Right lobe of liver (tissue), 4 donors: ENCODE results near the gene CLEC16A.

Experiments
- POLR2A ChIP-seq: fragments of 450-650 bp; IDR thresholded peaks from one replicate; pipeline ENCODE4 v1.6.1; 2017; ENCODE audit warnings: antibody characterized with exemption, mild to moderate bottlenecking
- TF ChIP-seq, protein P1 (sequence below), 4 donors: fragments of 200-600 bp in 3 of 4; fragments of 450-650 bp in 1 of 4; IDR thresholded peaks; one replicate each; pipeline versions ENCODE4 v1.5.1 to v1.8.0; 2016 to 2022; ENCODE audit warnings: antibody characterized with exemption in 4 of 4, mild to moderate bottlenecking in 2 of 4
- donor health status: DM: no; HTN: no; CAD: no.
- donor health status: DM: no; HTN: no; CAD: no.
- donor health status: DM: no; HTN: yes; CAD: no.

DNA sequence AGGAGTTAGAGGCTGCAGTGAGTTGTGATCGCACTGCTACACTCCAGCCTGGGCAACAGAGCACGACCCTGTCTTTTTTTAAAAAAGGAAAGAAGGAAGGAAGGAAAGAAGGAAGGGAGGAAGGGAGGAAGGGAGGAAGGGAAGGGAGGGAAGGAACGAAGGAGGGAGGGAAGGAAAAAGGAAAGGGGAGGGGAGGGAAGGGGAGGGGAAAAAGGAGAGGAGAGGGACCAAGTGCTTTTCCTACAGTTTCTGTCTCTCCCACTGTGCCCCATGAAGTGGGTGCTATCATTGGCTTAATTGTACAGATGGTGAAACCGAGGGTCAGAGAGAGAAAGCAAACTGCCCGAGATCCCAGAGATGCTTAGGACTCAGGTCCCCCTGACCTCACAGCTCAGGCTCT is 254.0 kb downstream of the CLEC16A start:
- TF ChIP-seq, protein P1, sequence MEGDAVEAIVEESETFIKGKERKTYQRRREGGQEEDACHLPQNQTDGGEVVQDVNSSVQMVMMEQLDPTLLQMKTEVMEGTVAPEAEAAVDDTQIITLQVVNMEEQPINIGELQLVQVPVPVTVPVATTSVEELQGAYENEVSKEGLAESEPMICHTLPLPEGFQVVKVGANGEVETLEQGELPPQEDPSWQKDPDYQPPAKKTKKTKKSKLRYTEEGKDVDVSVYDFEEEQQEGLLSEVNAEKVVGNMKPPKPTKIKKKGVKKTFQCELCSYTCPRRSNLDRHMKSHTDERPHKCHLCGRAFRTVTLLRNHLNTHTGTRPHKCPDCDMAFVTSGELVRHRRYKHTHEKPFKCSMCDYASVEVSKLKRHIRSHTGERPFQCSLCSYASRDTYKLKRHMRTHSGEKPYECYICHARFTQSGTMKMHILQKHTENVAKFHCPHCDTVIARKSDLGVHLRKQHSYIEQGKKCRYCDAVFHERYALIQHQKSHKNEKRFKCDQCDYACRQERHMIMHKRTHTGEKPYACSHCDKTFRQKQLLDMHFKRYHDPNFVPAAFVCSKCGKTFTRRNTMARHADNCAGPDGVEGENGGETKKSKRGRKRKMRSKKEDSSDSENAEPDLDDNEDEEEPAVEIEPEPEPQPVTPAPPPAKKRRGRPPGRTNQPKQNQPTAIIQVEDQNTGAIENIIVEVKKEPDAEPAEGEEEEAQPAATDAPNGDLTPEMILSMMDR (IDR thresholded peaks at IDR 0.05): no peak
- no peak for TF ChIP-seq POLR2A
